OCI-LY1 (cell line): ENCODE data around the gene PILRB.
"Not testable (repeated sequence)": the region's sequence is repeated elsewhere in the genome, so short reads cannot be mapped to it uniquely, and the experiment has no call there.

Experiments
- H2AFZ ChIP-seq: fragments of 200-600 bp; sonication (generic), shearing (Covaris generic); 2 replicates; pipeline ENCODE4 v1.6.0; 2014; ENCODE audit warnings: antibody characterized with exemption, mild to moderate bottlenecking, low read length
- H3F3A ChIP-seq: fragments of 200-600 bp; sonication (generic), shearing (Covaris generic); 2 replicates; pipeline ENCODE4 v1.6.0; 2014; ENCODE audit warnings: mild to moderate bottlenecking, antibody characterized with exemption, low read length, moderate library complexity; ENCODE audit not compliant: insufficient read depth
- H3K27ac ChIP-seq: fragments of 200-600 bp; sonication (generic); 2 replicates; pipeline ENCODE4 v1.5.1; 2014; ENCODE audit warnings: low read length, mixed run types, mild to moderate bottlenecking, low read depth; ENCODE audit not compliant: poor library complexity, severe bottlenecking
- H3K27me3 ChIP-seq: fragments of 200-600 bp; sonication (generic); 2 replicates; pipeline ENCODE4 v1.6.0; 2014; ENCODE audit warnings: antibody characterized with exemption, mild to moderate bottlenecking, low read length, moderate library complexity; ENCODE audit not compliant: insufficient read depth
- H3K36me3 ChIP-seq: fragments of 200-600 bp; sonication (generic); 2 replicates; pipeline ENCODE4 v1.6.1; 2014; ENCODE audit warnings: mild to moderate bottlenecking, antibody characterized with exemption, low read length, moderate library complexity, mixed read lengths; ENCODE audit not compliant: insufficient read depth
- H3K4me1 ChIP-seq: fragments of 200-600 bp; sonication (generic); 2 replicates; pipeline ENCODE4 v1.5.1; 2014; ENCODE audit warnings: mild to moderate bottlenecking, low read length, moderate library complexity; ENCODE audit not compliant: insufficient read depth, severe bottlenecking
- H3K4me2 ChIP-seq: fragments of 200-600 bp; sonication (generic), shearing (Covaris generic); 2 replicates; pipeline ENCODE4 v1.6.1; 2014; ENCODE audit warnings: low read length
- H3K4me3 ChIP-seq: fragments of 200-600 bp; sonication (generic); 2 replicates; pipeline ENCODE4 v1.5.1; 2014; ENCODE audit warnings: low read length, low read depth, mild to moderate bottlenecking, mixed read lengths; ENCODE audit not compliant: poor library complexity, severe bottlenecking
- H3K79me2 ChIP-seq: fragments of 200-600 bp; shearing (Covaris generic); 2 replicates; pipeline ENCODE4 v1.6.1; 2016; ENCODE audit warnings: mixed run types, low read length, mixed read lengths; ENCODE audit not compliant: insufficient read depth
- H3K9ac ChIP-seq: fragments of 200-600 bp; sonication (generic), shearing (Covaris generic); 2 replicates; pipeline ENCODE4 v1.6.1; 2014; ENCODE audit warnings: mild to moderate bottlenecking, low read length, mixed read lengths
- H3K9me2 ChIP-seq: fragments of 200-600 bp; sonication (generic), shearing (Covaris generic); 2 replicates; pipeline ENCODE4 v1.6.1; 2014; ENCODE audit warnings: low read depth, mild to moderate bottlenecking, low read length, mixed read lengths
- H3K9me3 ChIP-seq: fragments of 200-600 bp; shearing (Covaris generic); 2 replicates; pipeline ENCODE4 v1.6.1; 2014; ENCODE audit warnings: low read length, mixed read lengths
- H4K20me1 ChIP-seq: fragments of 200-600 bp; sonication (generic), shearing (Covaris generic); 2 replicates; pipeline ENCODE4 v1.6.0; 2016; ENCODE audit warnings: mild to moderate bottlenecking, low read length; ENCODE audit not compliant: insufficient read depth
- CTCF ChIP-seq: fragments of 200-600 bp; sonication (generic), shearing (Covaris generic); IDR thresholded peaks from 2 replicates; pipeline ENCODE4 v1.5.1; 2017; ENCODE audit warnings: mild to moderate bottlenecking, antibody characterized with exemption, low read length, moderate library complexity, mixed read lengths
- EZH2 ChIP-seq: fragments of 200-600 bp; sonication (generic), shearing (Covaris generic); IDR thresholded peaks from 2 replicates; pipeline ENCODE4 v1.8.0; 2017; ENCODE audit warnings: borderline replicate concordance, mixed run types, mild to moderate bottlenecking, antibody characterized with exemption, low read length, moderate library complexity, mixed read lengths

The PILRB gene

GRCh38 chr7:100335566-100336466, 22.1 kb upstream of the PILRB start:
- H3F3A ChIP-seq, H4K20me1 ChIP-seq, H3K9me2 ChIP-seq, H3K27me3 ChIP-seq, H3K79me2 ChIP-seq, H3K9me3 ChIP-seq, H2AFZ ChIP-seq: not testable (repeated sequence)
- Histone ChIP-seq H3K4me1 (peaks cover 32% of the 10 kb centered on the region), H3K4me3 (peak overlapping the region; percentile 84), H3K9ac (peak overlapping the region; percentile 82), H3K27ac (peak overlapping the region; percentile 79), H3K36me3 (peaks cover 22% of the 10 kb centered on the region), H3K4me2 (peak overlapping the region; percentile 64)

GRCh38 chr7:100338083-100338696, 19.7 kb upstream of the PILRB start:
- peak overlapping the region; percentile 87 for H3K27ac ChIP-seq
- peaks cover 40% of the 10 kb centered on the region for H3K36me3 ChIP-seq
- H3K9ac ChIP-seq = peak overlapping the region; percentile 48
- not testable (repeated sequence) for H3K27me3 ChIP-seq, H4K20me1 ChIP-seq, H3K9me3 ChIP-seq, H2AFZ ChIP-seq, H3K9me2 ChIP-seq, H3F3A ChIP-seq, H3K79me2 ChIP-seq
- peak overlapping the region; percentile 84 for H3K4me3 ChIP-seq
- H3K4me2 ChIP-seq = peak overlapping the region; percentile 73
- H3K4me1 ChIP-seq = peaks cover 44% of the 10 kb centered on the region

- not testable (repeated sequence) for H3K79me2 ChIP-seq, H3F3A ChIP-seq, H3K27me3 ChIP-seq
These were observed 16.6 kb upstream of the PILRB start for GRCh38 chr7:100341286-100341685.

GRCh38 chr7:100342765-100343164, 15.2 kb upstream of the PILRB start:
- H3K36me3 ChIP-seq = peaks cover 62% of the 10 kb centered on the region
- H4K20me1 ChIP-seq = no peaks in the 10 kb centered on the region
- H3K9me3 ChIP-seq = no peaks in the 10 kb centered on the region
- no peaks in the 10 kb centered on the region for H3K27me3 ChIP-seq
- H2AFZ ChIP-seq = no peak overlapping the region
- no peaks in the 10 kb centered on the region for H3K79me2 ChIP-seq
- peaks cover 44% of the 10 kb centered on the region for H3K4me1 ChIP-seq
- TF ChIP-seq EZH2 (no peak), CTCF (no peak)
- H3F3A ChIP-seq = peaks cover 5% of the 10 kb centered on the region; the same call in 1 of the 2 replicates
- H3K9me2 ChIP-seq = no peaks in the 10 kb centered on the region
- H3K4me3 ChIP-seq = no peak overlapping the region
- H3K27ac ChIP-seq = no peak overlapping the region
- no peak overlapping the region for H3K4me2 ChIP-seq
- no peak overlapping the region for H3K9ac ChIP-seq

More at GRCh38 chr7:100341286-100341685, 16.6 kb upstream of the PILRB start:
- not testable (repeated sequence) for H3K4me3 ChIP-seq, H2AFZ ChIP-seq, H4K20me1 ChIP-seq, H3K9me3 ChIP-seq, H3K9ac ChIP-seq, H3K9me2 ChIP-seq
- Histone ChIP-seq H3K4me1 (peaks cover 50% of the 10 kb centered on the region), H3K36me3 (peaks cover 53% of the 10 kb centered on the region), H3K27ac (peak overlapping the region; percentile 36), H3K4me2 (peak overlapping the region; percentile 14; the same call in 1 of the 2 replicates)

GRCh38 chr7:100344124-100344559, 13.8 kb upstream of the PILRB start:
- H3K27me3 ChIP-seq, H3F3A ChIP-seq, H3K9me3 ChIP-seq, H2AFZ ChIP-seq, H3K9me2 ChIP-seq, H3K4me2 ChIP-seq, H3K9ac ChIP-seq, H3K79me2 ChIP-seq, H3K4me3 ChIP-seq, H4K20me1 ChIP-seq: not testable (repeated sequence)
- Histone ChIP-seq H3K4me1 (peaks cover 34% of the 10 kb centered on the region), H3K36me3 (peaks cover 69% of the 10 kb centered on the region), H3K27ac (peak overlapping the region; percentile 92)
